Caco-2 (cell line): ENCODE data around the gene RNFT2. TPM values are rescaled to one million over a fixed set of nuclear protein-coding genes. Genes with fewer than 3 reads are reported as not detected.

Experiments
- BruUV-seq: library from RNA; stranded (reverse); fragments of 400-500 nt; replicated peaks from 2 replicates; lab custom pipeline; 2021; lab: Mats Ljungman, UMichigan
- CTCF ChIA-PET: fragments of 300-600 bp; sonication (Branson Sonifier 250); formaldehyde crosslinking; loops from one replicate; lab custom pipeline; 2022; ENCODE audit warnings: antibody characterized with exemption; lab: Charles Lee
- POLR2A ChIA-PET: fragments of 300-600 bp; sonication (Branson Sonifier 250); formaldehyde crosslinking; loops from one replicate; lab custom pipeline; 2022; ENCODE audit warnings: antibody characterized with exemption; lab: Charles Lee
- DNase-seq, 2 experiments: peaks; one replicate each; pipeline versions ENCODE4 v3.0.0 to v3.0.0-alpha.2; 2020 to 2022
- H3K27me3 ChIP-seq: replicated peaks from 2 replicates; pipeline ENCODE4 v1.6.0; 2011; ENCODE audit warnings: low read length; ENCODE audit not compliant: control insufficient read depth, insufficient read depth
- H3K36me3 ChIP-seq: 2 replicates; pipeline ENCODE4 v1.5.1; 2011; ENCODE audit warnings: low read length; ENCODE audit not compliant: control insufficient read depth, insufficient read depth
- H3K4me1 ChIP-seq: fragments of 250-450 bp; sonication (Bioruptor Pico); 2 replicates; pipeline ENCODE4 v1.5.1; 2020; ENCODE audit warnings: mild to moderate bottlenecking
- H3K4me3 ChIP-seq: 2 replicates; pipeline ENCODE4 v1.5.1; 2011; ENCODE audit warnings: low read depth, mild to moderate bottlenecking, control low read depth, low read length
- H3K9me3 ChIP-seq: fragments of 250-450 bp; sonication (Bioruptor Pico); 2 replicates; pipeline ENCODE4 v1.5.1; 2020; ENCODE audit warnings: mild to moderate bottlenecking, moderate library complexity
- H3K27ac Mint-ChIP-seq: one replicate; pipeline ENCODE4 v1.8.0; 2022; ENCODE audit warnings: mixed read lengths; ENCODE audit not compliant: unreplicated experiment
- H3K27me3 Mint-ChIP-seq: one replicate; pipeline ENCODE4 v1.8.0; 2022; ENCODE audit warnings: mixed read lengths; ENCODE audit not compliant: insufficient read depth, unreplicated experiment
- H3K36me3 Mint-ChIP-seq: one replicate; pipeline ENCODE4 v1.8.0; 2022; ENCODE audit warnings: mild to moderate bottlenecking, mixed read lengths; ENCODE audit not compliant: insufficient read depth, unreplicated experiment
- H3K4me1 Mint-ChIP-seq: one replicate; pipeline ENCODE4 v1.8.0; 2022; ENCODE audit warnings: low read depth, mixed read lengths; ENCODE audit not compliant: unreplicated experiment
- H3K4me3 Mint-ChIP-seq: one replicate; pipeline ENCODE4 v1.8.0; 2022; ENCODE audit warnings: mild to moderate bottlenecking, moderate library complexity, mixed read lengths; ENCODE audit not compliant: unreplicated experiment
- H3K9me3 Mint-ChIP-seq: one replicate; pipeline ENCODE4 v1.8.0; 2022; ENCODE audit warnings: mixed read lengths; ENCODE audit not compliant: unreplicated experiment
- CTCF ChIP-seq, 2 experiments: fragments of 200-600 bp in 1 of 2; IDR thresholded peaks; 1 replicate in 1 of 2; 2 replicates in 1 of 2; pipeline versions ENCODE4 v1.5.1 to v1.8.0; 2011 to 2022; ENCODE audit warnings: antibody characterized with exemption in 1 of 2, control low read depth in 1 of 2, inconsistent platforms in 1 of 2, low read depth in 1 of 2, low read length in 1 of 2, mild to moderate bottlenecking in 1 of 2, moderate library complexity in 1 of 2; ENCODE audit not compliant: insufficient read depth in 1 of 2, severe bottlenecking in 1 of 2, unreplicated experiment in 1 of 2
- intact Hi-C: fragments of 100-400 bp; cut with micrococcal nuclease; formaldehyde crosslinking; loops from one replicate; pipeline ENCODE4 v1.10.0; 2022; ENCODE audit not compliant: unreplicated experiment
- total RNA-seq: library from RNA; stranded (reverse); gene quantifications from 2 replicates; pipeline ENCODE4 v1.2.3, GENCODE V29; 2022

RNFT2 gene
- total RNA-seq, 1 experiment from 2014 or later, result 11.6 TPM

DNA sequence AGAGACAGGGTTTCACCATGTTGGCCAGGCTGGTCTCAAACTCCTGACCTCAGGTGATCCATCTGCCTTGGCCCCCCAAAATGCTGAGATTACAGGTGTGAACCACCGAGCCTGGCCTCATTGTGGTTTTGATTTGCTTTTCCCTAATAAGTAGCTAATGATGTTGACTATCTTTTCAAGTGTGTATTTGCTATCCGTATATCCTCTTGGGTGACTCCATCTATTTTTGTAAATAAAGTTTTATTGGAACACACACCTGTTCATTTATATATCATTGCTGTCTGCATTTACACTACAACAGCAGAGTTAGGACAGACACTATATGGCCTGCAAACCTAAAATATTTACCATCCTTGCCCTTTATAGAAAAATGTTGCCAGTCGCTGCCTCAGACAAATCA, 156.8 kb downstream of the RNFT2 start:
- ChIA-PET POLR2A (no interaction called here), CTCF (no interaction called here)
- Mint-ChIP-seq H3K27ac (no peak overlapping the region), H3K36me3 (no peaks in the 10 kb centered on the region), H3K9me3 (no peaks in the 10 kb centered on the region), H3K4me3 (no peak overlapping the region), H3K27me3 (peaks cover 5% of the 10 kb centered on the region), H3K4me1 (no peaks in the 10 kb centered on the region)
- TF ChIP-seq CTCF (IDR thresholded peaks at IDR 0.05; ENCODE audit: insufficient read depth in 1 of 2, low read depth in 1 of 2, low read length in 1 of 2, severe bottlenecking in 1 of 2, unreplicated experiment in 1 of 2), result no peak
- no peaks in the 10 kb centered on the region for H3K36me3 ChIP-seq
- H3K9me3 ChIP-seq, result no peaks in the 10 kb centered on the region
- intact Hi-C loops, result no loop called here
- no peak for DNase-seq
- 0 out of 2 replicates have a peak, but pooled peaks cover 1% of the 10 kb centered on the region for H3K27me3 ChIP-seq
- H3K4me3 ChIP-seq, result no peak overlapping the region
- H3K4me1 ChIP-seq, result no peaks in the 10 kb centered on the region
- BruUV-seq, result no TSS peak

- no peaks in the 10 kb centered on the region for H3K4me1 Mint-ChIP-seq
- H3K36me3 Mint-ChIP-seq, result no peaks in the 10 kb centered on the region
- Histone ChIP-seq H3K36me3 (no peaks in the 10 kb centered on the region), H3K4me1 (no peaks in the 10 kb centered on the region), H3K4me3 (no peak overlapping the region), H3K27me3 (0 out of 2 replicates have a peak, but pooled peaks cover 1% of the 10 kb centered on the region), H3K9me3 (no peaks in the 10 kb centered on the region)
- peaks cover 9% of the 10 kb centered on the region for H3K27me3 Mint-ChIP-seq
- no peak for DNase-seq
- no TSS peak for BruUV-seq
- no peak overlapping the region for H3K27ac Mint-ChIP-seq
- TF ChIP-seq CTCF (IDR thresholded peaks at IDR 0.05; ENCODE audit: insufficient read depth in 1 of 2, low read depth in 1 of 2, low read length in 1 of 2, severe bottlenecking in 1 of 2, unreplicated experiment in 1 of 2), result no peak
- intact Hi-C loops, result no loop called here
- H3K9me3 Mint-ChIP-seq, result no peaks in the 10 kb centered on the region
- H3K4me3 Mint-ChIP-seq, result no peak overlapping the region
- POLR2A ChIA-PET, result no interaction called here
- CTCF ChIA-PET, result no interaction called here
These were observed 158.4 kb downstream of the RNFT2 start for GRCh38 chr12:116896411-116896924.

DNA sequence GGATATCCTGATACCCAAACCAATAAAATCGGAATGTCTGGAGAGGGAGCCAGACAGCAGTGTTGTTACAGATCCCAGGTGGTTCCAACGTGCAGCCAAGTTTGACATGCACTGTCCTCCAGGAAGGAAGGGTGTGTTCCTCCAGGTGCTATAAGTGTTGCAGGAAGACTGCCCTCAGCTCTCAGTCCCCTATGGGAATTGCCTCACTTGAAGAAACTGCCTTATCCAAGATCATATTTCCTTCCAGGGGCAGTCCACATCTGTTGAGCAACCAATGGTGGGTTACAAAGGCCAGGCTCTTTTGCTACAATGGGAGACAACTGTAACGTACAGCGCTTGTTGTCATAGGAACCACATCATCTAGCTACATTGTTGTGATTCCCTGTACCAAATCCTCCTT, 159.4 kb downstream of the RNFT2 start:
- TF ChIP-seq CTCF (IDR thresholded peaks at IDR 0.05; ENCODE audit: insufficient read depth in 1 of 2, low read depth in 1 of 2, low read length in 1 of 2, severe bottlenecking in 1 of 2, unreplicated experiment in 1 of 2), result no peak
- Mint-ChIP-seq H3K27ac (no peak overlapping the region), H3K9me3 (no peaks in the 10 kb centered on the region), H3K4me1 (no peaks in the 10 kb centered on the region), H3K36me3 (no peaks in the 10 kb centered on the region), H3K27me3 (peaks cover 9% of the 10 kb centered on the region), H3K4me3 (no peak overlapping the region)
- Histone ChIP-seq H3K4me3 (no peak overlapping the region), H3K4me1 (no peaks in the 10 kb centered on the region), H3K36me3 (no peaks in the 10 kb centered on the region), H3K27me3 (0 out of 2 replicates have a peak, but pooled peaks cover 1% of the 10 kb centered on the region), H3K9me3 (no peaks in the 10 kb centered on the region)
- DNase-seq, result no peak
- ChIA-PET POLR2A (no interaction called here), CTCF (interaction anchor here (0.6 kb wide), 1 partner anchor 201 kb away, joined by 3 read pairs; no protein-coding TSS in a partner anchor)
- BruUV-seq, result no TSS peak
- intact Hi-C loops, result no loop called here
